ENCODE measurements around the gene MEI1. TPM values are rescaled to one million over a fixed set of nuclear protein-coding genes. Genes with fewer than 3 reads are reported as not detected.

MEI1 gene
- total and polyA plus RNA-seq, 4 experiments from 2014 or later = 79.2 to 286 (median 118) TPM

DNA sequence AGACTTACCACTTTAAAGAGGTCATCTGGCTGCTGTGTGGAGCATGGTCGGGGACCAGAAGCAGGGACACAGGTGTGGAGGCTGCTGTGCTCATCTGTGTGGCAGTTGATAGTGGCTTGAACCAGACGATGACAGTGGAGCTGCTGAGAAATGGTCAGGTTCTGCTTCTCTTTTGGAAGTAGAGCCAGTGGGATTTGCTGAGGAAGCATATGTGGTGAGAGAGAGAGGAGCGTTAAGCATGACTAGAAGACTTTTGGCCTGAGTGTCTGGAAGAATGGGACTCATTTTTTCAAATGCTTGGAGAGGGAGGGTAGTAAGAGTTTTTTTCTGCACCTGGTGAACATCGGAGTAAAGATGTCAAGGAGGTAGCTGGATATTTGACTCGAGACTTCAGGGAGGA is 121.1 kb downstream of the MEI1 start:
- Mint-ChIP-seq H3K27ac (peak overlapping the region in 4 of 7 donors; percentile 2 to 79 (median 69)), H3K4me1 (peaks cover 5 to 16% (median 10%) of the 10 kb centered on the region in 4 donors), H3K9me3 (no peaks in the 10 kb centered on the region), H3K27me3 (no peaks in the 10 kb centered on the region), H3K4me3 (no peak overlapping the region), H3K36me3 (peaks cover 25 to 50% of the 10 kb centered on the region in 2 donors)
- Histone ChIP-seq H3K9me3 (ENCODE audit: control insufficient read depth in 1 of 2, low read length in 2 of 2) (no peaks in the 10 kb centered on the region), H3K36me3 (ENCODE audit: insufficient read depth, low read length) (peaks cover 3% of the 10 kb centered on the region), H3K27me3 (ENCODE audit: insufficient read depth, low read length) (no peaks in the 10 kb centered on the region), H3K27ac (ENCODE audit: low read depth, low read length) (no peak overlapping the region), H3K4me1 (ENCODE audit: insufficient read depth, low read length) (peaks cover 5% of the 10 kb centered on the region), H3K4me3 (ENCODE audit: low read length in 2 of 2) (no peak overlapping the region)
- ChIA-PET CTCF (ENCODE audit: partially characterized antibody) (interaction anchor here (1.7 to 3.9 kb wide), 6 partner anchors 19 to 123 kb away, joined by 5 to 52 read pairs (median 16); partner anchors contain the start of gene CCDC134), POLR2A (ENCODE audit: partially characterized antibody) (interaction anchor here (0.7 to 5.9 kb wide), 2 partner anchors 38 to 120 kb away, joined by 3 to 63 read pairs; no protein-coding TSS in a partner anchor)
- intact Hi-C loops (cut with micrococcal nuclease) = no loop called here
- no peak for DNase-seq

DNA sequence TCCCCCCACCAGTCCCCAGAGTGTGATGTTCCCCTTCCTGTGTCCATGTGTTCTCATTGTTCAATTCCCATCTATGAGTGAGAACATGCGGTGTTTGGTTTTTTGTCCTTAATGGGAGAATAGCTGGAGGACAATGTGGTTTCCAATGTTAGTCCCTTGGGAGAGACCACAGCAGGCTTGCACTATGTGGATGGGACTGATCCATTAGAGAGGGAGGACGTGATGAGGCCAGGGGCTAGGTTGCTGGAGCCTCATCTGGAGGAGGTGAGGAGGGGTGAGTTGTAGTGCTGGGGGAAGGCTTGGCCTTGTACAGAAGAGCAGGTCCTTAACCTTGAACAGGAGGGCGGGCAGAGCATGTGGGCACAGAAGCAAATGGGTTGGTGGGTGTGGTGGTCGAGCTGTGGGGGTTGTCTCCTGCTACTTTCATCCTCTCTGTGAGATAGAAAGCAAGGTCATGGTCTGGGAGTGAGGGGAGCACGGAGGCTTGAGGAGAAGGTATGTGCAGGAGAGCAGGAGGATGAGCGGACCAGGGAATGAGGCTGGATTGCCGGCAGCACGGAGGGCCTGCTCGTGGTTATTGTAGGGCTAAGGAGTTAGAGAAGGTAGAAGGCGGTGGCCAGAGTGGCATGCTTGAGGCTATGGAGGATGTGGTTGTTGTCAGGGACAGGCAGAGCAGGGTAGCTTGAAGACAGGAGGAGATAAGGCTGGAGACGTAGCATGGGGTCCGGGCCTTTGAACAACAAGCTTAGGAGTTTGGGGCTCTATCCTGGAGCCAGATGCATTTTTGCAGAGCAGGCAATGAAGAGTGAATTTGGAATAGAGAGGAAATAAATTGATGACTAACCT is 122.4 kb downstream of the MEI1 start:
- Histone ChIP-seq H3K9me3 (ENCODE audit: control insufficient read depth in 1 of 2, low read length in 2 of 2) (no peaks in the 10 kb centered on the region), H3K27me3 (ENCODE audit: insufficient read depth, low read length) (no peaks in the 10 kb centered on the region), H3K36me3 (ENCODE audit: insufficient read depth, low read length) (peaks cover 3% of the 10 kb centered on the region), H3K4me1 (ENCODE audit: insufficient read depth, low read length) (peaks cover 5% of the 10 kb centered on the region), H3K4me3 (ENCODE audit: low read length in 2 of 2) (no peak overlapping the region), H3K27ac (ENCODE audit: low read depth, low read length) (no peak overlapping the region)
- H3K36me3 Mint-ChIP-seq = peaks cover 24 to 46% of the 10 kb centered on the region in 2 donors
- no peak overlapping the region for H3K4me3 Mint-ChIP-seq
- no peaks in the 10 kb centered on the region for H3K9me3 Mint-ChIP-seq
- ChIA-PET CTCF (ENCODE audit: partially characterized antibody) (interaction anchor here (1.3 to 3.9 kb wide), 11 partner anchors 11 to 135 kb away, joined by 3 to 52 read pairs (median 10); partner anchors contain the start of genes CCDC134, MEI1, SREBF2 and TNFRSF13C), POLR2A (ENCODE audit: partially characterized antibody) (interaction anchor here (0.6 to 5.9 kb wide), 7 partner anchors 11 to 125 kb away, joined by 3 to 63 read pairs (median 4); partner anchors contain the start of genes CCDC134 and SREBF2)
- no peaks in the 10 kb centered on the region for H3K27me3 Mint-ChIP-seq
- DNase-seq = no peak
- intact Hi-C loops (cut with micrococcal nuclease) = loop anchor here (1.0 kb wide), 1 partner anchor 120 kb away; no protein-coding TSS in a partner anchor
- peaks cover 5 to 16% (median 10%) of the 10 kb centered on the region in 4 donors for H3K4me1 Mint-ChIP-seq
- H3K27ac Mint-ChIP-seq = peak overlapping the region; percentile 47 to 90 (median 84)

DNA sequence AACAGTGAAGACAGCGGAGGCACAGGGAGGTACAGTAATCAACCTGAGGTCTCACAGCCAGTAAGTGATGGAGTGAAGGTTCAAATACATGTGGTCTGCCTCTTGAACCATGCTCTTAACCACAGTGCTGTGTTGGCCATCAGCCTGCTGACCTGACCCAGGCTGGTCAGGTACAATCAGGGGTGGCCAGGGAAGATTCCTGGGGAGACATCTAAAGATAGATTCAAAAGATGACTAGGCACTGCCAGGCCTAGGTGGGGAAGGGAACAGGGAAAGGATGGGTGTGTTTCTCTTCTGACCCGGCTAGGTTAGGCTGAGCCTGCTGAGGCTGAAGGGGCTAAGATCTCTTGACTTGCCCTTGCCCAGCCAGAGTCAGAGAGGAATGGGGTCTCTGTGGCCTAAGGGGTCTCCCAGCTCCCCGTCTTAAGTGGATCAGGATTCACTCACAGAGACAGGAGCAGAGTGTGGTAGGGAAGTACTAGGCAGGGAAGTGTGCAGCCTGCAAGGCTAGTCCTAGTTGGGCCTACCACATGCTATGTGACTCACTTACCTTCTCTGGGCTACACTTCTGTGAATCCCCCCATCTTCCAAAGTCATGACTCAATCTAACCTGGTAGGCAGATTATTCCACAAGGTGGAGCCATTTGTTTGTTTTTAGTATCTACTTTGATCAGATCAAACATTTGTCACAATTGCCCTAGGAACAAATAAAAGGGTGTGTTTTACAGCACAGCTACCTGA is 123.2 kb downstream of the MEI1 start:
- H3K36me3 ChIP-seq (ENCODE audit: insufficient read depth, low read length) = peaks cover 3% of the 10 kb centered on the region
- H3K36me3 Mint-ChIP-seq = peaks cover 19 to 42% of the 10 kb centered on the region in 2 donors
- intact Hi-C loops (cut with micrococcal nuclease) = loop anchor here (1.0 kb wide), 2 partner anchors 35 to 119 kb away; no protein-coding TSS in a partner anchor
- CTCF ChIA-PET (ENCODE audit: partially characterized antibody) = interaction anchor here (0.9 to 3.9 kb wide), 14 partner anchors 10 to 134 kb away, joined by 3 to 52 read pairs (median 7); partner anchors contain the start of genes CCDC134, MEI1, SREBF2 and TNFRSF13C
- H3K27ac ChIP-seq (ENCODE audit: low read depth, low read length) = peak overlapping the region; percentile 19
- no peaks in the 10 kb centered on the region for H3K27me3 ChIP-seq (ENCODE audit: insufficient read depth, low read length)
- peaks cover 5% of the 10 kb centered on the region for H3K4me1 ChIP-seq (ENCODE audit: insufficient read depth, low read length)
- H3K27me3 Mint-ChIP-seq = no peaks in the 10 kb centered on the region
- DNase-seq = peak; percentile 69 to 81 (median 72)
- H3K9me3 Mint-ChIP-seq = no peaks in the 10 kb centered on the region
- H3K27ac Mint-ChIP-seq = peak overlapping the region; percentile 47 to 92 (median 76)
- peaks cover 5 to 14% (median 10%) of the 10 kb centered on the region in 4 donors for H3K4me1 Mint-ChIP-seq
- H3K9me3 ChIP-seq (ENCODE audit: control insufficient read depth in 1 of 2, low read length in 2 of 2) = no peaks in the 10 kb centered on the region
- H3K4me3 ChIP-seq (ENCODE audit: low read length in 2 of 2) = no peak overlapping the region
- no peak overlapping the region for H3K4me3 Mint-ChIP-seq
- POLR2A ChIA-PET (ENCODE audit: partially characterized antibody) = interaction anchor here (0.6 to 5.9 kb wide), 9 partner anchors 10 to 125 kb away, joined by 3 to 63 read pairs (median 4); partner anchors contain the start of genes CCDC134, SREBF2 and TNFRSF13C

DNA sequence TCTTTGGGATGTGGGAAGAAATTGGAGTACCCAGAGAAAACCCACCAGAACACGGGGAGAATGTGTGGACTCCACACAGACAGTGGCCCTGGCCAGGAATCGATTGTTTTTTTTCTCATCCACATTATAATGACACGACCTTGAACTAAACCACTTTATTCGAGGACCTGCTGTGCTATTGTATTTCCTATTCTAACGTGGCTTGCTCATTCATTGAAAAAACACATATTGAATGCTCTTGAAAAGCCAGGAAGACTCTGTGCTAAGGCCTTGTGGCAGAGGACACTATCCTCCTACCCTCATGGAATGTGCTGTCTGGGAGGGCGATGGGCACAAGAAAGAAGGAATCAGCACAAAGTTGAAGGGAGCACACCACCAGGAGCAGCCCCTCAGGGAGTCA is 124.5 kb downstream of the MEI1 start:
- H3K36me3 Mint-ChIP-seq = peaks cover 19 to 35% of the 10 kb centered on the region in 2 donors
- no peaks in the 10 kb centered on the region for H3K27me3 Mint-ChIP-seq
- H3K27ac Mint-ChIP-seq = peak overlapping the region in 5 of 7 donors; percentile 25 to 63 (median 36)
- Histone ChIP-seq H3K4me3 (ENCODE audit: low read length in 2 of 2) (no peak overlapping the region), H3K27me3 (ENCODE audit: insufficient read depth, low read length) (no peaks in the 10 kb centered on the region), H3K4me1 (ENCODE audit: insufficient read depth, low read length) (peaks cover 5% of the 10 kb centered on the region), H3K27ac (ENCODE audit: low read depth, low read length) (no peak overlapping the region), H3K9me3 (ENCODE audit: control insufficient read depth in 1 of 2, low read length in 2 of 2) (no peaks in the 10 kb centered on the region), H3K36me3 (ENCODE audit: insufficient read depth, low read length) (peaks cover 3% of the 10 kb centered on the region)
- peaks cover 6 to 14% (median 10%) of the 10 kb centered on the region in 4 donors for H3K4me1 Mint-ChIP-seq
- intact Hi-C loops (cut with micrococcal nuclease) = loop anchor here (1.0 kb wide), 1 partner anchor 34 kb away; no protein-coding TSS in a partner anchor
- POLR2A ChIA-PET (ENCODE audit: partially characterized antibody) = interaction anchor here (0.8 to 2.0 kb wide), 3 partner anchors 9 to 117 kb away, joined by 3 to 18 read pairs (median 5); partner anchors contain the start of gene SREBF2
- no peak overlapping the region for H3K4me3 Mint-ChIP-seq
- DNase-seq = no peak
- CTCF ChIA-PET (ENCODE audit: partially characterized antibody) = interaction anchor here (1.2 to 4.7 kb wide), 3 partner anchors 115 to 127 kb away, joined by 3 to 30 read pairs (median 4); no protein-coding TSS in a partner anchor
- H3K9me3 Mint-ChIP-seq = no peaks in the 10 kb centered on the region

DNA sequence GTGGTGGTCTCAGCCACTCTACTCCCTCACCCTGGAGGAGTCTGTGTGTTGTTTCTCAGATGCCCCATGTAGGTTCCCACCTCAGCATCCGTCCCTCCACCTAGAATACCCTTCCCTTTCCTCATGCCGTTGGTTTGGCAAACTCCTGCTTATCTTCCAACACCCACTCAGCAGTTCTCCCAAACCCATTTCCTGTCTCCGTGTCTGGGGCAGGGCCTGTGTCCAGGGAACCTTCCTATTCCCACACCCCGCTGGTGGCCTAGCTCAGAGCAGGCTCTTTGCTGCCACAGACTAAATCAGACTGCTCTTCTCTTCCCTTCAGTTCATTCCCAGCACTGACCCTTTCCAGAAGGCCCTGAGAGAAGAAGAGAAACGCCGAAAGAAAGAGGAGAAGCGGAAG is 126.1 kb downstream of the MEI1 start:
- peaks cover 6 to 18% (median 12%) of the 10 kb centered on the region in 4 donors for H3K4me1 Mint-ChIP-seq
- no peaks in the 10 kb centered on the region for H3K9me3 ChIP-seq (ENCODE audit: control insufficient read depth in 1 of 2, low read length in 2 of 2)
- peaks cover 3% of the 10 kb centered on the region for H3K36me3 ChIP-seq (ENCODE audit: insufficient read depth, low read length)
- H3K4me3 ChIP-seq (ENCODE audit: low read length in 2 of 2) = no peak overlapping the region
- peaks cover 5% of the 10 kb centered on the region for H3K4me1 ChIP-seq (ENCODE audit: insufficient read depth, low read length)
- H3K27ac Mint-ChIP-seq = peak overlapping the region in 4 of 7 donors; percentile 35 to 73 (median 58)
- POLR2A ChIA-PET (ENCODE audit: partially characterized antibody) = interaction anchor here (1.6 kb wide), 2 partner anchors 25 to 115 kb away, joined by 5 to 9 read pairs; partner anchors contain the start of gene CCDC134
- intact Hi-C loops (cut with micrococcal nuclease) = no loop called here
- CTCF ChIA-PET (ENCODE audit: partially characterized antibody) = interaction anchor here (1.3 to 4.7 kb wide), 4 partner anchors 32 to 128 kb away, joined by 3 to 30 read pairs (median 9); no protein-coding TSS in a partner anchor
- no peaks in the 10 kb centered on the region for H3K9me3 Mint-ChIP-seq
- no peak overlapping the region for H3K4me3 Mint-ChIP-seq
- H3K27ac ChIP-seq (ENCODE audit: low read depth, low read length) = no peak overlapping the region
- peaks cover 17 to 25% of the 10 kb centered on the region in 2 donors for H3K36me3 Mint-ChIP-seq
- no peaks in the 10 kb centered on the region for H3K27me3 Mint-ChIP-seq
- no peaks in the 10 kb centered on the region for H3K27me3 ChIP-seq (ENCODE audit: insufficient read depth, low read length)
- no peak for DNase-seq

DNA sequence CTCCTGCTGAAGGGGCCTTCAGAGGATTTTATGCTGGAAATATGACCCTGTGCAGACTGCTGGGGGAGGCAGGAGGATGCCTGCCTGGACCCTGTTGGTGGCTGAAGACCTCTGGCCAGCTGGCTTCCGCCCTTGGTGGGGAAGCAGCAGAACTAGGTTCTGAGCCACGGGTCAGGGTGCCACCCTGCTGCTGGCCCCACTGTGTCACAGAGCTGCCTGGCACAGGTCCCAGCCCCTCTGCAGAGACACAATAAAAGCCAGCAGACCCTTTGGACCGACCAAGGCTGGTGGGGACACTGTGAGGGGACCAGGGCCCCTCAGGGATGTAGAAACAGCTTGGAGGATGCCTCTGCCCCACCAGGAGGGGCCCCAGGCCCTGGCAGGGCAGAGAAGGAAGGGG is 126.7 kb downstream of the MEI1 start:
- Mint-ChIP-seq H3K27ac (peak overlapping the region in 1 of 7 donors; percentile 62), H3K9me3 (no peaks in the 10 kb centered on the region), H3K27me3 (no peaks in the 10 kb centered on the region), H3K4me1 (peaks cover 6 to 18% (median 12%) of the 10 kb centered on the region in 4 donors), H3K4me3 (no peak overlapping the region), H3K36me3 (peaks cover 11 to 18% of the 10 kb centered on the region in 2 donors)
- no peaks in the 10 kb centered on the region for H3K27me3 ChIP-seq (ENCODE audit: insufficient read depth, low read length)
- no peak for DNase-seq
- no peak overlapping the region for H3K27ac ChIP-seq (ENCODE audit: low read depth, low read length)
- CTCF ChIA-PET (ENCODE audit: partially characterized antibody) = interaction anchor here (1.3 to 4.7 kb wide), 4 partner anchors 31 to 129 kb away, joined by 3 to 30 read pairs (median 9); no protein-coding TSS in a partner anchor
- peaks cover 3% of the 10 kb centered on the region for H3K36me3 ChIP-seq (ENCODE audit: insufficient read depth, low read length)
- intact Hi-C loops (cut with micrococcal nuclease) = no loop called here
- POLR2A ChIA-PET (ENCODE audit: partially characterized antibody) = interaction anchor here (1.2 to 4.7 kb wide), 3 partner anchors 17 to 115 kb away, joined by 3 to 30 read pairs (median 9); partner anchors contain the start of gene CCDC134
- no peak overlapping the region for H3K4me3 ChIP-seq (ENCODE audit: low read length in 2 of 2)
- peaks cover 5% of the 10 kb centered on the region for H3K4me1 ChIP-seq (ENCODE audit: insufficient read depth, low read length)
- no peaks in the 10 kb centered on the region for H3K9me3 ChIP-seq (ENCODE audit: control insufficient read depth in 1 of 2, low read length in 2 of 2)
